ENCODE measurements around the gene AKT1S1.

The AKT1S1 gene

GRCh38 chr19:49894011-49894664 lies 17.0 kb upstream of the AKT1S1 start:
- no peak overlapping the region for H3K4me3 ChIP-seq (ENCODE audit: low read depth, low read length)
- no peak overlapping the region for H3K27ac ChIP-seq (ENCODE audit: extremely low read depth, low read depth, low read length)
- TF ChIP-seq BCL11B (tag by site-specific recombination; IDR thresholded peaks at IDR 0.05; ENCODE audit: low read depth) (no peak), ZNF558 (tag by site-specific recombination; IDR thresholded peaks at IDR 0.05) (no peak), PRDM1 (tag by site-specific recombination; IDR thresholded peaks at IDR 0.05) (no peak), ZSCAN18 (tag by site-specific recombination; IDR thresholded peaks at IDR 0.05) (no peak), ZEB2 (tag by site-specific recombination; IDR thresholded peaks at IDR 0.05) (no peak), ZBTB1 (tag by site-specific recombination; IDR thresholded peaks at IDR 0.05) (no peak), ZNF530 (tag by site-specific recombination; IDR thresholded peaks at IDR 0.05; ENCODE audit: low read depth) (no peak), ZNF76 (tag by site-specific recombination; IDR thresholded peaks at IDR 0.05; ENCODE audit: borderline replicate concordance, low read depth) (no peak), REPIN1 (tag by site-specific recombination; IDR thresholded peaks at IDR 0.05; ENCODE audit: low read depth) (no peak), ZNF623 (tag by site-specific recombination; IDR thresholded peaks at IDR 0.05) (no peak), ZNF157 (tag by site-specific recombination; IDR thresholded peaks at IDR 0.05) (no peak), INSM2 (tag by site-specific recombination; IDR thresholded peaks at IDR 0.05) (no peak)
- no peaks in the 10 kb centered on the region for H3K36me3 ChIP-seq (ENCODE audit: control insufficient read depth in 2 of 2, insufficient read depth in 1 of 2, low read length in 2 of 2)
- CTCF ChIA-PET: no interaction called here
- POLR2A ChIA-PET: interaction anchor here (0.7 to 1.0 kb wide), 2 partner anchors 17 to 85 kb away, joined by 3 to 4 read pairs; no protein-coding TSS in a partner anchor
- no peaks in the 10 kb centered on the region for H3K9me3 ChIP-seq (ENCODE audit: control insufficient read depth, insufficient read depth, low read depth, low read length)
- H3K4me1 ChIP-seq (ENCODE audit: control insufficient read depth, insufficient read depth, low read length): no peaks in the 10 kb centered on the region

GRCh38 chr19:49892716-49893115 lies 15.6 kb upstream of the AKT1S1 start:
- Histone ChIP-seq H3K9me3 (ENCODE audit: control insufficient read depth, insufficient read depth, low read depth, low read length) (no peaks in the 10 kb centered on the region), H3K36me3 (ENCODE audit: control insufficient read depth in 2 of 2, insufficient read depth in 1 of 2, low read length in 2 of 2) (no peaks in the 10 kb centered on the region; a peak in 1 of 3 replicates), H3K27ac (ENCODE audit: extremely low read depth, low read depth, low read length) (no peak overlapping the region), H3K4me3 (ENCODE audit: low read depth, low read length) (no peak overlapping the region), H3K4me1 (ENCODE audit: control insufficient read depth, insufficient read depth, low read length) (no peaks in the 10 kb centered on the region)
- ChIA-PET POLR2A (interaction anchor here (1.4 to 3.7 kb wide), 4 partner anchors 12 to 37 kb away, joined by 3 to 27 read pairs (median 6); partner anchors contain the start of genes AKT1S1, ATF5, NUP62 and TBC1D17), CTCF (no interaction called here)
- 0 out of 2 replicates have a peak, but pooled peaks have one; percentile 18 for TF ChIP-seq KLF1 (tag by site-specific recombination; IDR thresholded peaks at IDR 0.05)
- no peak for TF ChIP-seq ZNF155 (tag by site-specific recombination; IDR thresholded peaks at IDR 0.05)
- no peak for TF ChIP-seq ZBTB21 (tag by site-specific recombination; IDR thresholded peaks at IDR 0.05)
- TF ChIP-seq ZFP3 (tag by site-specific recombination; IDR thresholded peaks at IDR 0.05; ENCODE audit: low read depth): 0 out of 2 replicates have a peak, but pooled peaks have one; percentile 52

GRCh38 chr19:49891393-49891792 lies 14.2 kb upstream of the AKT1S1 start:
- peak overlapping the region; percentile 17; the same call in 1 of the 2 replicates for H3K27ac ChIP-seq (ENCODE audit: extremely low read depth, low read depth, low read length)
- H3K36me3 ChIP-seq (ENCODE audit: control insufficient read depth in 2 of 2, insufficient read depth in 1 of 2, low read length in 2 of 2): no peaks in the 10 kb centered on the region; a peak in 1 of 3 replicates
- H3K9me3 ChIP-seq (ENCODE audit: control insufficient read depth, insufficient read depth, low read depth, low read length): no peaks in the 10 kb centered on the region
- no peak overlapping the region for H3K4me3 ChIP-seq (ENCODE audit: low read depth, low read length)
- ChIA-PET CTCF (no interaction called here), POLR2A (interaction anchor here (0.7 to 3.7 kb wide), 7 partner anchors 11 to 38 kb away, joined by 4 to 27 read pairs (median 4); partner anchors contain the start of genes AKT1S1, ATF5, NUP62 and TBC1D17)
- H3K4me1 ChIP-seq (ENCODE audit: control insufficient read depth, insufficient read depth, low read length): no peaks in the 10 kb centered on the region
- no peak for TF ChIP-seq GLIS1 (tag by site-specific recombination; IDR thresholded peaks at IDR 0.05)
- TF ChIP-seq EGR2 (tag by site-specific recombination; IDR thresholded peaks at IDR 0.05; ENCODE audit: low read depth): no peak
- no peak for TF ChIP-seq HIC1 (tag by site-specific recombination; IDR thresholded peaks at IDR 0.05)
- TF ChIP-seq PRDM4 (tag by site-specific recombination; IDR thresholded peaks at IDR 0.05): no peak
- no peak for TF ChIP-seq OSR2 (tag by site-specific recombination; IDR thresholded peaks at IDR 0.05)
- TF ChIP-seq ZNF248 (tag by site-specific recombination; IDR thresholded peaks at IDR 0.05): no peak
- no peak for TF ChIP-seq ZNF292 (tag by site-specific recombination; IDR thresholded peaks at IDR 0.05; ENCODE audit: borderline replicate concordance, low read depth)
- TF ChIP-seq MZF1 (tag by site-specific recombination; IDR thresholded peaks at IDR 0.05; ENCODE audit: borderline replicate concordance): no peak
- no peak for TF ChIP-seq REPIN1 (tag by site-specific recombination; IDR thresholded peaks at IDR 0.05; ENCODE audit: low read depth)
